ENCODE measurements around the gene VPS51. TPM values are rescaled to one million over a fixed set of nuclear protein-coding genes. Genes with fewer than 3 reads are reported as not detected.
A peak's percentile ranks its signal among the peaks of the same experiment; 100 is the strongest.

VPS51 gene
- total and polyA plus RNA-seq, 4 donors, result 33.2 to 158 (median 83.9) TPM

- Histone ChIP-seq H3K36me3 (ENCODE audit: control insufficient read depth in 4 of 4, insufficient read depth in 3 of 4, low read depth in 1 of 4, low read length in 3 of 4) (peaks cover 0 to 5% (median 2%) of the 10 kb centered on the region in 4 donors), H3K27ac (ENCODE audit: low read depth in 1 of 2, low read length in 2 of 2) (no peak overlapping the region), H3K9me3 (ENCODE audit: control insufficient read depth in 4 of 4, low read length in 3 of 4) (no peaks in the 10 kb centered on the region), H3K27me3 (ENCODE audit: control insufficient read depth in 4 of 4, insufficient read depth in 4 of 4, low read length in 3 of 4) (no peaks in the 10 kb centered on the region), H3K4me1 (ENCODE audit: control insufficient read depth in 4 of 4, insufficient read depth in 4 of 4, low read length in 3 of 4) (peaks cover 0 to 7% (median 1%) of the 10 kb centered on the region in 4 donors), H3K4me3 (ENCODE audit: low read depth in 1 of 3, low read length in 3 of 3) (peak overlapping the region in 2 of 3 donors; percentile 13 to 16), H3K9ac (ENCODE audit: low read depth in 1 of 2, low read length in 2 of 2) (no peak overlapping the region)
- TF ChIP-seq JUND (IDR thresholded peaks at IDR 0.05) (no peak), HNF4A (conservative IDR thresholded peaks at IDR 0.05) (no peak), SP1 (IDR thresholded peaks at IDR 0.05) (no peak), HNF4G (IDR thresholded peaks at IDR 0.05) (no peak), ZBTB33 (IDR thresholded peaks at IDR 0.05) (no peak), FOXA1 (IDR thresholded peaks at IDR 0.05) (no peak), FOXA2 (IDR thresholded peaks at IDR 0.05) (no peak), GABPA (IDR thresholded peaks at IDR 0.05 in 1 of 2, conservative IDR thresholded peaks at IDR 0.05 in 1 of 2) (no peak)
- TF ChIP-seq, protein P1, sequence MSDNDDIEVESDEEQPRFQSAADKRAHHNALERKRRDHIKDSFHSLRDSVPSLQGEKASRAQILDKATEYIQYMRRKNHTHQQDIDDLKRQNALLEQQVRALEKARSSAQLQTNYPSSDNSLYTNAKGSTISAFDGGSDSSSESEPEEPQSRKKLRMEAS (IDR thresholded peaks at IDR 0.05), result no peak
- TF ChIP-seq, protein P2, sequence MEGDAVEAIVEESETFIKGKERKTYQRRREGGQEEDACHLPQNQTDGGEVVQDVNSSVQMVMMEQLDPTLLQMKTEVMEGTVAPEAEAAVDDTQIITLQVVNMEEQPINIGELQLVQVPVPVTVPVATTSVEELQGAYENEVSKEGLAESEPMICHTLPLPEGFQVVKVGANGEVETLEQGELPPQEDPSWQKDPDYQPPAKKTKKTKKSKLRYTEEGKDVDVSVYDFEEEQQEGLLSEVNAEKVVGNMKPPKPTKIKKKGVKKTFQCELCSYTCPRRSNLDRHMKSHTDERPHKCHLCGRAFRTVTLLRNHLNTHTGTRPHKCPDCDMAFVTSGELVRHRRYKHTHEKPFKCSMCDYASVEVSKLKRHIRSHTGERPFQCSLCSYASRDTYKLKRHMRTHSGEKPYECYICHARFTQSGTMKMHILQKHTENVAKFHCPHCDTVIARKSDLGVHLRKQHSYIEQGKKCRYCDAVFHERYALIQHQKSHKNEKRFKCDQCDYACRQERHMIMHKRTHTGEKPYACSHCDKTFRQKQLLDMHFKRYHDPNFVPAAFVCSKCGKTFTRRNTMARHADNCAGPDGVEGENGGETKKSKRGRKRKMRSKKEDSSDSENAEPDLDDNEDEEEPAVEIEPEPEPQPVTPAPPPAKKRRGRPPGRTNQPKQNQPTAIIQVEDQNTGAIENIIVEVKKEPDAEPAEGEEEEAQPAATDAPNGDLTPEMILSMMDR (IDR thresholded peaks at IDR 0.05; ENCODE audit: low read depth, low read length, missing input control), result no peak
- TF ChIP-seq, protein P3, sequence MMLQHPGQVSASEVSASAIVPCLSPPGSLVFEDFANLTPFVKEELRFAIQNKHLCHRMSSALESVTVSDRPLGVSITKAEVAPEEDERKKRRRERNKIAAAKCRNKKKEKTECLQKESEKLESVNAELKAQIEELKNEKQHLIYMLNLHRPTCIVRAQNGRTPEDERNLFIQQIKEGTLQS (IDR thresholded peaks at IDR 0.05), result no peak
- DNase-seq (ENCODE audit: low spot score), result no peak
- WGBS, result 41% methylated on average over 56 of the region's 56 CpGs
Observed at GRCh38 chr11:65047581-65048422, 48.2 kb upstream of the VPS51 start.

- no peak overlapping the region for H3K4me3 ChIP-seq (ENCODE audit: low read depth in 1 of 3, low read length in 3 of 3)
- peaks cover 0 to 4% (median 1%) of the 10 kb centered on the region in 4 donors for H3K4me1 ChIP-seq (ENCODE audit: control insufficient read depth in 4 of 4, insufficient read depth in 4 of 4, low read length in 3 of 4)
- DNase-seq (ENCODE audit: low spot score), result no peak
- H3K27ac ChIP-seq (ENCODE audit: low read depth in 1 of 2, low read length in 2 of 2), result no peak overlapping the region
- H3K27me3 ChIP-seq (ENCODE audit: control insufficient read depth in 4 of 4, insufficient read depth in 4 of 4, low read length in 3 of 4), result no peaks in the 10 kb centered on the region
- H3K9ac ChIP-seq (ENCODE audit: low read depth in 1 of 2, low read length in 2 of 2), result no peak overlapping the region
- 88% methylated on average over 9 of the region's 9 CpGs for WGBS
- no peak for TF ChIP-seq REST (IDR thresholded peaks at IDR 0.05)
- TF ChIP-seq YY1 (IDR thresholded peaks at IDR 0.05), result no peak
- no peak for TF ChIP-seq EGR1 (IDR thresholded peaks at IDR 0.05; ENCODE audit: low read depth in 2 of 2)
- TF ChIP-seq, protein P3 (IDR thresholded peaks at IDR 0.05), result no peak
- no peak for TF ChIP-seq SP1 (IDR thresholded peaks at IDR 0.05)
- no peak for TF ChIP-seq HNF4G (IDR thresholded peaks at IDR 0.05)
- TF ChIP-seq FOXA1 (IDR thresholded peaks at IDR 0.05), result no peak
- no peak for TF ChIP-seq JUND (IDR thresholded peaks at IDR 0.05)
- TF ChIP-seq, protein P1 (IDR thresholded peaks at IDR 0.05), result no peak
- TF ChIP-seq RAD21 (IDR thresholded peaks at IDR 0.05), result no peak
- no peaks in the 10 kb centered on the region for H3K9me3 ChIP-seq (ENCODE audit: control insufficient read depth in 4 of 4, low read length in 3 of 4)
- H3K36me3 ChIP-seq (ENCODE audit: control insufficient read depth in 4 of 4, insufficient read depth in 3 of 4, low read depth in 1 of 4, low read length in 3 of 4), result no peaks in the 10 kb centered on the region
Observed at GRCh38 chr11:65051398-65051858, 44.6 kb upstream of the VPS51 start.

All from liver (tissue), 9 donors.